ENCODE results near the gene GTPBP4. TPM values are rescaled to one million over a fixed set of nuclear protein-coding genes. Genes with fewer than 3 reads are reported as not detected.

GTPBP4 gene
- total RNA-seq, 1 donor from 2014 or later = 106 TPM

GRCh38 chr10:1024103-1024502 is 35.9 kb downstream of the GTPBP4 start:
- H3K4me3 Mint-ChIP-seq (ENCODE audit: unreplicated experiment) = no peak overlapping the region
- no peak for FAIRE-seq
- TF ChIP-seq CTCF (IDR thresholded peaks at IDR 0.05; ENCODE audit: insufficient read depth, low read depth, low read length) = no peak
- TF ChIP-seq EZH2 (IDR thresholded peaks at IDR 0.05; ENCODE audit: insufficient read depth, low read length) = no peak

GRCh38 chr10:1025683-1026082 is 37.4 kb downstream of the GTPBP4 start, which contains the start of gene IDI2:
Gene IDI2, minus strand, starts transcription at chr10:1025859. Its CDS starts 1,136 bp downstream, at chr10:1024723.
- H3K4me1 Mint-ChIP-seq (ENCODE audit: low read depth, unreplicated experiment) = no peaks in the 10 kb centered on the region
- H3K4me3 ChIP-seq (ENCODE audit: insufficient read depth, low read depth, low read length) = no peak within 1 kb of the TSS
- no peak within 1 kb of the TSS for H2AFZ ChIP-seq (ENCODE audit: low read depth, low read length)
- peaks cover 2% of the 10 kb centered on the region for H3K9me3 ChIP-seq (ENCODE audit: insufficient read depth, low read depth, low read length)
- H3K27me3 Mint-ChIP-seq (ENCODE audit: low read depth, unreplicated experiment) = no peaks in the 10 kb centered on the region
- no peak within 1 kb of the TSS for H3K27ac Mint-ChIP-seq (ENCODE audit: unreplicated experiment)
- no peak within 1 kb of the TSS for H3K4me2 ChIP-seq (ENCODE audit: low read length)
- H3K4me1 ChIP-seq (ENCODE audit: insufficient read depth, low read length) = no peaks in the 10 kb centered on the region
- no peak for DNase-seq (ENCODE audit: low read depth)
- H3K4me3 Mint-ChIP-seq (ENCODE audit: unreplicated experiment) = no peak within 1 kb of the TSS
- no peaks in the 10 kb centered on the region for H3K79me2 ChIP-seq (ENCODE audit: insufficient read depth, low read length)
- H4K20me1 ChIP-seq (ENCODE audit: insufficient read depth, low read length) = no peaks in the 10 kb centered on the region
- no peak within 1 kb of the TSS for H3K27ac ChIP-seq (ENCODE audit: low read depth, low read length)
- peaks cover 11% of the 10 kb centered on the region for H3K36me3 Mint-ChIP-seq (ENCODE audit: low read depth, unreplicated experiment)
- no peaks in the 10 kb centered on the region for H3K9me3 Mint-ChIP-seq (ENCODE audit: unreplicated experiment)
- TF ChIP-seq EZH2 (IDR thresholded peaks at IDR 0.05; ENCODE audit: insufficient read depth, low read length) (no peak), CTCF (IDR thresholded peaks at IDR 0.05; ENCODE audit: insufficient read depth, low read depth, low read length) (no peak)
- no peaks in the 10 kb centered on the region for H3K36me3 ChIP-seq (ENCODE audit: insufficient read depth, low read length)
- no peak within 1 kb of the TSS for H3K9ac ChIP-seq (ENCODE audit: low read length)
- H3K27me3 ChIP-seq (ENCODE audit: insufficient read depth, low read length) = no peaks in the 10 kb centered on the region
- FAIRE-seq = no peak

More at GRCh38 chr10:1024103-1024502, 35.9 kb downstream of the GTPBP4 start:
- Histone ChIP-seq H3K79me2 (ENCODE audit: insufficient read depth, low read length) (no peaks in the 10 kb centered on the region), H3K27ac (ENCODE audit: low read depth, low read length) (no peak overlapping the region), H4K20me1 (ENCODE audit: insufficient read depth, low read length) (no peaks in the 10 kb centered on the region), H3K36me3 (ENCODE audit: insufficient read depth, low read length) (peaks cover 9% of the 10 kb centered on the region), H3K9ac (ENCODE audit: low read length) (no peak overlapping the region), H3K27me3 (ENCODE audit: insufficient read depth, low read length) (no peaks in the 10 kb centered on the region), H3K4me2 (ENCODE audit: low read length) (no peak overlapping the region), H3K9me3 (ENCODE audit: insufficient read depth, low read depth, low read length) (peaks cover 2% of the 10 kb centered on the region), H3K4me3 (ENCODE audit: insufficient read depth, low read depth, low read length) (no peak overlapping the region), H3K4me1 (ENCODE audit: insufficient read depth, low read length) (no peaks in the 10 kb centered on the region), H2AFZ (ENCODE audit: low read depth, low read length) (no peak overlapping the region)
- Mint-ChIP-seq H3K9me3 (ENCODE audit: unreplicated experiment) (no peaks in the 10 kb centered on the region), H3K36me3 (ENCODE audit: low read depth, unreplicated experiment) (peaks cover 15% of the 10 kb centered on the region), H3K27me3 (ENCODE audit: low read depth, unreplicated experiment) (no peaks in the 10 kb centered on the region), H3K4me1 (ENCODE audit: low read depth, unreplicated experiment) (no peaks in the 10 kb centered on the region), H3K27ac (ENCODE audit: unreplicated experiment) (no peak overlapping the region)
- DNase-seq (ENCODE audit: low read depth) = no peak

- Histone ChIP-seq H3K79me2 (ENCODE audit: insufficient read depth, low read length) (no peaks in the 10 kb centered on the region), H3K27me3 (ENCODE audit: insufficient read depth, low read length) (no peaks in the 10 kb centered on the region), H3K36me3 (ENCODE audit: insufficient read depth, low read length) (no peaks in the 10 kb centered on the region), H3K4me3 (ENCODE audit: insufficient read depth, low read depth, low read length) (no peak overlapping the region), H3K4me2 (ENCODE audit: low read length) (no peak overlapping the region), H3K9me3 (ENCODE audit: insufficient read depth, low read depth, low read length) (peaks cover 2% of the 10 kb centered on the region), H3K9ac (ENCODE audit: low read length) (no peak overlapping the region), H3K27ac (ENCODE audit: low read depth, low read length) (no peak overlapping the region), H2AFZ (ENCODE audit: low read depth, low read length) (no peak overlapping the region), H3K4me1 (ENCODE audit: insufficient read depth, low read length) (no peaks in the 10 kb centered on the region), H4K20me1 (ENCODE audit: insufficient read depth, low read length) (no peaks in the 10 kb centered on the region)
- no peak overlapping the region for H3K4me3 Mint-ChIP-seq (ENCODE audit: unreplicated experiment)
- FAIRE-seq = no peak
- no peaks in the 10 kb centered on the region for H3K4me1 Mint-ChIP-seq (ENCODE audit: low read depth, unreplicated experiment)
- no peak for DNase-seq (ENCODE audit: low read depth)
- TF ChIP-seq CTCF (IDR thresholded peaks at IDR 0.05; ENCODE audit: insufficient read depth, low read depth, low read length) (no peak), EZH2 (IDR thresholded peaks at IDR 0.05; ENCODE audit: insufficient read depth, low read length) (no peak)
- H3K27me3 Mint-ChIP-seq (ENCODE audit: low read depth, unreplicated experiment) = no peaks in the 10 kb centered on the region
- H3K27ac Mint-ChIP-seq (ENCODE audit: unreplicated experiment) = no peak overlapping the region
- peaks cover 11% of the 10 kb centered on the region for H3K36me3 Mint-ChIP-seq (ENCODE audit: low read depth, unreplicated experiment)
- H3K9me3 Mint-ChIP-seq (ENCODE audit: unreplicated experiment) = no peaks in the 10 kb centered on the region
Measured at GRCh38 chr10:1026578-1026977, 38.3 kb downstream of the GTPBP4 start.
